HG02970 (cell line): Measurements from ENCODE around the gene CALML5.
"Not testable (repeated sequence)": the region's sequence is repeated elsewhere in the genome, so short reads cannot be mapped to it uniquely, and the experiment has no call there.

Source experiments
- ATAC-seq: cut with Tn5 transposase; IDR thresholded peaks from one replicate; pipeline ENCODE4 v1.9.1; 2021; ENCODE audit warnings: mild to moderate bottlenecking, moderate library complexity, moderate number of reproducible peaks; ENCODE audit not compliant: unreplicated experiment, low FRiP score

Gene CALML5

GRCh38 chr10:5486853-5487235 is 12.5 kb downstream of the CALML5 start:
- no peak for ATAC-seq

GRCh38 chr10:5485948-5486852 is 13.2 kb downstream of the CALML5 start:
- no peak for ATAC-seq

GRCh38 chr10:5485290-5485689 is 14.1 kb downstream of the CALML5 start:
- ATAC-seq = no peak

- no peak for ATAC-seq
These were observed 15.2 kb downstream of the CALML5 start for GRCh38 chr10:5484205-5484604.

- no peak for ATAC-seq
These were observed 17.4 kb downstream of the CALML5 start for GRCh38 chr10:5482016-5482415.

GRCh38 chr10:5481121-5481520 is 18.2 kb downstream of the CALML5 start:
- no peak for ATAC-seq

- no peak for ATAC-seq
These were observed 19.0 kb downstream of the CALML5 start for GRCh38 chr10:5480162-5480941.

- ATAC-seq = no peak
These were observed 19.7 kb downstream of the CALML5 start for GRCh38 chr10:5479481-5480161.

GRCh38 chr10:5478694-5479305 is 20.6 kb downstream of the CALML5 start:
- ATAC-seq = no peak

- no peak for ATAC-seq
These were observed 21.2 kb downstream of the CALML5 start for GRCh38 chr10:5477948-5478693.

- no peak for ATAC-seq
These were observed 22.3 kb downstream of the CALML5 start for GRCh38 chr10:5476918-5477525.

GRCh38 chr10:5475974-5476807 is 23.2 kb downstream of the CALML5 start:
- not testable (repeated sequence) for ATAC-seq

GRCh38 chr10:5475088-5475487 is 24.3 kb downstream of the CALML5 start:
- not testable (repeated sequence) for ATAC-seq

- not testable (repeated sequence) for ATAC-seq
These were observed 24.7 kb downstream of the CALML5 start for GRCh38 chr10:5474642-5475041.

GRCh38 chr10:5470062-5470751 is 29.2 kb downstream of the CALML5 start:
- no peak for ATAC-seq

- no peak for ATAC-seq
These were observed 29.9 kb downstream of the CALML5 start for GRCh38 chr10:5469353-5470061.
